HG03439 (cell line): ENCODE results near the gene TRAP1.
A peak's percentile ranks its signal among the peaks of the same experiment; 100 is the strongest.

Experiments
- ATAC-seq: cut with Tn5 transposase; IDR thresholded peaks from one replicate; pipeline ENCODE4 v1.9.1; 2021; ENCODE audit warnings: mild to moderate bottlenecking, moderate library complexity; ENCODE audit not compliant: unreplicated experiment

The TRAP1 gene

GRCh38 chr16:3717235-3718018 is at the start of gene TRAP1:
TSS of gene TRAP1 (minus strand) at chr16:3717524. CDS start at chr16:3717508, 16 bp downstream.
- peak; percentile 81 for ATAC-seq

- no peak for ATAC-seq
Measured at GRCh38 chr16:3766177-3766576, 48.9 kb upstream of the TRAP1 start.

- no peak for ATAC-seq
Measured at GRCh38 chr16:3764409-3764808, 47.1 kb upstream of the TRAP1 start.

DNA sequence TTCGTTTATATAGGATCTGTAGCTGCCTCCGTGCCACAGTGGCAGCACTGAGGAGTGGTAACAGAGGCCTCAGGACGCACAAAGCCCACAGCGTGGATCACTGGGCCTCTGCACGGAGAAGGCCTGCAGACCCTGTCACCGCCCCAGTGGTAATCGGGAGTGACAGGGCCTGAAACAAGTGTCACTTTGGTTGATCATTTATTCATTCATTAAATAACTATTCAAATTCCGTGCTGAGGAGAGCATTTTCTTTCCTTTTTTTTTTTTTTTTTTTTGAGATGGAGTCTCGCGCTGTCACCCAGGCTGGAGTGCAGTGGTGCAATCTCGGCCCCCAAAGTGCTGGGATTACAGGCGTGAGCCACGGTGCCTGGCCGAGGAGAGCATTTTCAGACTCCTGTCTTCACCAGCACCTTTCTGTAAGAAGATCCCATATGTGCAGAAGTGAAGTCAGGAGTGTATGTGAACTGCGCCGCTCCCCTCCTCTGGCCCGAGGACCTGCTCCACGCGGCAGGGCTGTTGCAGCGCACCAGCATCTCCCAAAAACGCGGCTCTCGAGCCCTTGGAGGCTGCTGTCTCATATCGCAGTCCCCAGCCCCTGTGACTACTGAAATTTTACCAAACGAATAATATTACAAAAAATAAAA is 44.9 kb upstream of the TRAP1 start:
- no peak for ATAC-seq

- no peak for ATAC-seq
Measured at GRCh38 chr16:3761375-3762106, 44.2 kb upstream of the TRAP1 start.

DNA sequence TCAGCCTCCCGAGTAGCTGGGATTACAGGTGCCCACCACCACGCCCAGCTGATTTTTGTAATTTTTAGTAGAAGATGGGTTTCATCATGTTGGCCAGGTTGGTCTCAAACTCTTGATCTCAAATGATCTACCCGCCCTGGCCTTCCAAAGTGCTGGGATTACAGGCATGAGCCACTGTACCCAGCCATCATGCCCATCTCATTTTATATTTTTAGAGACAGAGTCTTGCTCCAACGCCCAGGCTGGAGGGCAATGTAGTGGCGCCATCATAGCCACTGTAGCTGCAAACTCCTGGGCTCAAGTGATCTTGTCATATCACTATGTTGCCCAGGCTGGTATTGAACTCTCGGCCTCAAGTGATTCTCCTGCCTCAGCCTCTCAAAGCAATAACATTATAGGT is 43.2 kb upstream of the TRAP1 start:
- no peak for ATAC-seq

DNA sequence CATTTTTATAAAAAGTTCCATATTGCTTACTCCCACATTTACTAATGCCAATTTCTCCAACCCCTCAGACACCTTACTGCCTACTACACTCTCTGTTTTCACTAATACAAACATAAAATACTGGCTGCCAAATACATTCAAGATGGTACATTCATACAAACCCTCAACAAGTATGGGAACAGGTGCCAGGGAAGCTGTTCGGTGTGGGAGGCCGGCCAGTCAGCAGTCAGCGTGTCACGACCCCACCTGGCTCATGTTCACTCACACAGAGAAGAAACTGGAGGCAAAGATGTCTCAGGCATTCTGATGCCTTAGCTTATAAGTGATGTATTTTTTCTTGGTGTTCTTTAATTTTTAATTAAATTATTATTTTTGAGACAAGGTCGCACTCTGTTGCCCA is 42.4 kb upstream of the TRAP1 start:
- ATAC-seq: no peak

DNA sequence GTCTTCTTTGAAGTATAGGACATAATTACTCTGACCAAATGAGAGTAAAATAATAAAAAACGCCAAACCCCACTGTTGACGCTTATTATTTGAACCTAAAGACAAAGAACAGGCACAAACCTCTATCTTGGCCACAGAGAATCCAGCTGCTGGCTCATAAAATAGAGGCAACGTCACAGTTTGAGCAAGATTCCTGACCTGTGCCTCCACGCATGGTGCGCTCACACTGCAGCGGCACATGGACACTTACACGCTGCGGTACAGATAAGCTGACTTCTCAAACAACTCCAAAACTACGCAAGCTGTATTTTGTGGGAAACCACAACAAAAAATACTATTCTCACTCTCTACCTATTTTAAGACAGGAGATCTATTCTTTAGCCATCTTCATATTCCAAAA is 38.8 kb upstream of the TRAP1 start:
- ATAC-seq: no peak

GRCh38 chr16:3755249-3755648 is 37.9 kb upstream of the TRAP1 start:
- ATAC-seq: no peak

GRCh38 chr16:3754772-3755171 is 37.4 kb upstream of the TRAP1 start:
- ATAC-seq: no peak

- no peak for ATAC-seq
Measured at GRCh38 chr16:3754081-3754703, 36.9 kb upstream of the TRAP1 start.

- no peak for ATAC-seq
Measured at GRCh38 chr16:3752984-3753383, 35.7 kb upstream of the TRAP1 start.

GRCh38 chr16:3751878-3752277 is 34.6 kb upstream of the TRAP1 start:
- ATAC-seq: no peak

DNA sequence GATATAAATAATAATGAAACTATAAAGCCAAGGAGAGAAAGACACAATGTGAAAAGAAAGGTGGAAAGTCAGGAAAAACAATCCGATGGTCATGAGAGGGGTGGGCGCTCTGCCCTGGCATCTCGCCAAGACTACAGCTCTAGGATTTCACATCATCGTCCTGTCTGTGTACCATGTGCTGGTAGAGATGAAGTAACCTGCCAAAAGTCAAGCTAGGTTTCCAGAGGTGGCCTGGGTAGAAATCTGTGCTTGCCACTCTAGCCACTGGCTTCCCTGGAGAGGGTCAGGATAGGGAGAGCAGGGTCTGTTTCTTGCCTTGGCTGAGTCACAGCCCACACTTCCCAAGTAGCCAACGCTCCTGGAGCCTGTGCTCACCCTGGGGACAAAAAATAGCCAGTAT is 31.0 kb upstream of the TRAP1 start:
- no peak for ATAC-seq

DNA sequence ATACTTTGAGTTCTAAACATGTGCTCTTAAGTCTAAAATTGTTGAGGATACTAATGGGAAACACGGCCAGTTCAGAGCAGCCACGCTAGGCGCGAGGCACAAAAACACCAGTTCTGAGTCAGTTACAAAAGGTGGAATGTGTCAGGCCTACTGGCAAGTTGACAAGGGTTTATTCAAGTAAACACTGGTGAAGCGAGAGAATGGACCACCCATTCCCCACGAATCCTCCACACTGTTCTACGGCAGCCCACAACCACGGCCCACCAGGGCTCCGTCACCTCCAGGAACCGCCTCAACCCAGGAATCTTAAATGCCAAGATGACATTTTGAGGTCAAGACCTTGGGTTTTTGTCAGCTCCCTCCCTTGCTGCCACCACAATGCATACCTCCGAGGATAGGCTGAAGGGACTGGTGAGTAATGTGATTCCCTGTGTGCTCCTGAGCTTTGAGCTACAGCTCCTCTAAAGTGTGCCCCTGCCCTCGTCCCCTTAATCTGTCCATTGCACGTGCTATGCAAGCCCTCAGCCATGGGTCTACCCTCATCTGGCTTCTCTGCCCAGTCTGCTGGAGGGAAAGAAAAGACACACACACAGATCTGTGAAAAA is 28.5 kb upstream of the TRAP1 start:
- no peak for ATAC-seq

DNA sequence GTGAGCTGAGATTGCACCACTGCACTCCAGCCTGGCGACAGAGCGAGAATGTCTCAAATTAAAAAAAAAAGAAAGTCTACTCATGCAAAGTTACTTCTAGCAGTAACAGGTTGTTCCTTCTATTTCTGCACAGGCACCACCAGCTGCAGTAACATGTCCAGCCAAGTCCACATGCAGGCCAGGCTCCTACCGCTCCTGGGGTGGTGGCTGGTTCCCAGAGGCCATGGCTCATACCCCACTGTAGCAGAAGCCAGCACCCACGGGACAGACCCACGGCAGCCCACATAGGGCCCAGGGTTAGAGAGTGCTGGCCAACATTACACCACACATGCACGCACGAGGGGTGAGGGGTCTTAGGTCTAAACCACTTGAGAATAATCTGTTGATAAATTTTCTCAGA is 26.7 kb upstream of the TRAP1 start:
- no peak for ATAC-seq

GRCh38 chr16:3740934-3741333 is 23.6 kb upstream of the TRAP1 start:
- ATAC-seq: no peak

DNA sequence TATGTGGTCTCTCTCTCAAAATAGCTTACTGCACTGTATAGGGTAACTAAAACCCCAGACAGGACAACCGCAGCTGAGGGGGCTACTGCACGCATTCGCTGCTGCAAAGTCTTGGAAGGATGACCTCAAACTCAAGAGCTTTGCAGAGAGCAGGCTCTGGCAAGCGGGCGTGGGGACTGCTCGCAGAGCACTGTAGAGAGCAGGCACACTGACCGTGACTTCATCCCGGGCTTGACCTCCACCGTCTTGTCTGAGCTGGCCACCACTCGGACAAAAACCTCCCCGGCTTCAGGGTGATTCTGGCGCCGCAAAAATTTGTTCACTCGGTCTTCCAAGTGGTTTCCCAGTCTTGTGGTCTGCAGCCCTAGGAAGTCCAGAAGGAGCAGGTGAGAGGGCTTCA is 22.9 kb upstream of the TRAP1 start:
- no peak for ATAC-seq

- ATAC-seq: no peak
Measured at GRCh38 chr16:3739636-3740035, 22.3 kb upstream of the TRAP1 start.

GRCh38 chr16:3738541-3738940 is 21.2 kb upstream of the TRAP1 start:
- ATAC-seq: no peak

GRCh38 chr16:3738128-3738527 is 20.8 kb upstream of the TRAP1 start:
- no peak for ATAC-seq
